GM20431 (cell line): ENCODE data around the gene PHB1.
"Not testable (repeated sequence)": the region's sequence is repeated elsewhere in the genome, so short reads cannot be mapped to it uniquely, and the experiment has no call there.

Experiments used
- in situ Hi-C: fragments of 300-500 bp; cut with MseI, MboI; formaldehyde crosslinking; loops from one replicate; pipeline ENCODE4 v1.15.0; 2020; ENCODE audit warnings: low sequenced_read_pairs; ENCODE audit not compliant: unreplicated experiment

PHB1 gene

GRCh38 chr17:49440581-49440980 lies 25.9 kb upstream of the PHB1 start:
- in situ Hi-C loops: loop anchor here (10.0 kb wide), 1 partner anchor 114 kb away; no protein-coding TSS in a partner anchor

GRCh38 chr17:49439673-49440571 lies 25.2 kb upstream of the PHB1 start:
- in situ Hi-C loops: loop anchor here (10.0 kb wide), 1 partner anchor 115 kb away; no protein-coding TSS in a partner anchor

GRCh38 chr17:49439305-49439672 lies 24.6 kb upstream of the PHB1 start:
- in situ Hi-C loops: no loop called here

- in situ Hi-C loops: no loop called here
These were observed 24.0 kb upstream of the PHB1 start for GRCh38 chr17:49438436-49439278.

GRCh38 chr17:49437696-49438435 lies 23.2 kb upstream of the PHB1 start:
- in situ Hi-C loops: no loop called here

GRCh38 chr17:49436174-49436573 lies 21.5 kb upstream of the PHB1 start:
- in situ Hi-C loops: no loop called here

GRCh38 chr17:49435671-49436029 lies 21.0 kb upstream of the PHB1 start:
- in situ Hi-C loops: no loop called here

GRCh38 chr17:49434821-49435670 lies 20.4 kb upstream of the PHB1 start:
- in situ Hi-C loops: no loop called here

GRCh38 chr17:49433000-49433694 lies 18.5 kb upstream of the PHB1 start:
- in situ Hi-C loops: no loop called here

- in situ Hi-C loops: no loop called here
These were observed 17.1 kb upstream of the PHB1 start for GRCh38 chr17:49431743-49432142.

GRCh38 chr17:49425004-49425286 lies 10.3 kb upstream of the PHB1 start:
- in situ Hi-C loops: no loop called here

- in situ Hi-C loops: not testable (repeated sequence)
These were observed 9.8 kb upstream of the PHB1 start for GRCh38 chr17:49424276-49425003.

GRCh38 chr17:49422714-49423113 lies 8.0 kb upstream of the PHB1 start:
- in situ Hi-C loops: no loop called here

- in situ Hi-C loops: not testable (repeated sequence)
These were observed 5.1 kb upstream of the PHB1 start for GRCh38 chr17:49419761-49420160.

- in situ Hi-C loops: not testable (repeated sequence)
These were observed 4.4 kb upstream of the PHB1 start for GRCh38 chr17:49418754-49419740.

GRCh38 chr17:49414271-49414621 lies 436 bp downstream of the PHB1 start:
- in situ Hi-C loops: no loop called here

GRCh38 chr17:49409066-49409465 lies 5.6 kb downstream of the PHB1 start:
- in situ Hi-C loops: no loop called here
